ENCODE measurements around the gene SMARCAL1.

SMARCAL1 gene

GRCh38 chr2:216416571-216417307 is 4.5 kb downstream of the SMARCAL1 start:
- H2BK120ac ChIP-seq (ENCODE audit: low read depth, low read length), result no peak overlapping the region
- no CpG with 5 or more reads among the region's 6 CpGs for WGBS (ENCODE audit: extremely low coverage, insufficient coverage, low lambda C conversion rate)

GRCh38 chr2:216418981-216419380 is 6.7 kb downstream of the SMARCAL1 start:
- H4K5ac ChIP-seq (ENCODE audit: low read length), result no peak overlapping the region
- H3K4me2 ChIP-seq (ENCODE audit: low read length), result no peak overlapping the region
- no peak overlapping the region for H3K18ac ChIP-seq (ENCODE audit: low read length)
- no peak overlapping the region for H3K56ac ChIP-seq (ENCODE audit: low read length)
- H3K9ac ChIP-seq (ENCODE audit: low read length), result no peak overlapping the region
- no peak overlapping the region for H2BK120ac ChIP-seq (ENCODE audit: low read depth, low read length)
- H3K4me1 ChIP-seq (ENCODE audit: control insufficient read depth, low read depth, low read length), result no peaks in the 10 kb centered on the region
- H3K79me2 ChIP-seq (ENCODE audit: control insufficient read depth, insufficient read depth, low read length), result no peaks in the 10 kb centered on the region
- H3K4ac ChIP-seq (ENCODE audit: low read depth, low read length), result no peak overlapping the region
- no peak overlapping the region for H3K27ac ChIP-seq (ENCODE audit: low read depth, low read length)
- H3K36me3 ChIP-seq (ENCODE audit: control insufficient read depth, insufficient read depth, low read length), result peaks cover 2% of the 10 kb centered on the region
- no CpG with 5 or more reads among the region's 1 CpG for WGBS (ENCODE audit: extremely low coverage, insufficient coverage, low lambda C conversion rate)
- H4K8ac ChIP-seq (ENCODE audit: low read depth, low read length), result no peak overlapping the region
- H3K23ac ChIP-seq (ENCODE audit: low read length), result no peak overlapping the region
- H3K79me1 ChIP-seq (ENCODE audit: low read length), result no peaks in the 10 kb centered on the region
- H2BK5ac ChIP-seq (ENCODE audit: low read length), result no peak overlapping the region
- H2BK15ac ChIP-seq (replicated peaks; ENCODE audit: low read depth), result no peak overlapping the region
- H2AK5ac ChIP-seq (ENCODE audit: low read length), result no peak overlapping the region
- no peak overlapping the region for H3K4me3 ChIP-seq (ENCODE audit: low read length)
- no peak for DNase-seq
- no peaks in the 10 kb centered on the region for H3K27me3 ChIP-seq (ENCODE audit: insufficient read depth, low read length, poor library complexity)

More at GRCh38 chr2:216416571-216417307, 4.5 kb downstream of the SMARCAL1 start:
- Histone ChIP-seq H4K5ac (ENCODE audit: low read length) (no peak overlapping the region), H2BK15ac (replicated peaks; ENCODE audit: low read depth) (no peak overlapping the region), H3K4me2 (ENCODE audit: low read length) (no peak overlapping the region), H4K8ac (ENCODE audit: low read depth, low read length) (no peak overlapping the region), H3K79me2 (ENCODE audit: control insufficient read depth, insufficient read depth, low read length) (no peaks in the 10 kb centered on the region), H3K27me3 (ENCODE audit: insufficient read depth, low read length, poor library complexity) (no peaks in the 10 kb centered on the region), H3K56ac (ENCODE audit: low read length) (no peak overlapping the region), H3K36me3 (ENCODE audit: control insufficient read depth, insufficient read depth, low read length) (peaks cover 2% of the 10 kb centered on the region), H3K4me3 (ENCODE audit: low read length) (no peak overlapping the region), H2BK5ac (ENCODE audit: low read length) (no peak overlapping the region), H3K9ac (ENCODE audit: low read length) (no peak overlapping the region), H3K27ac (ENCODE audit: low read depth, low read length) (no peak overlapping the region), H2AK5ac (ENCODE audit: low read length) (no peak overlapping the region), H3K4ac (ENCODE audit: low read depth, low read length) (no peak overlapping the region), H3K18ac (ENCODE audit: low read length) (no peak overlapping the region), H3K4me1 (ENCODE audit: control insufficient read depth, low read depth, low read length) (peaks cover 2% of the 10 kb centered on the region), H3K23ac (ENCODE audit: low read length) (no peak overlapping the region), H3K79me1 (ENCODE audit: low read length) (no peaks in the 10 kb centered on the region)
- no peak for DNase-seq

DNA sequence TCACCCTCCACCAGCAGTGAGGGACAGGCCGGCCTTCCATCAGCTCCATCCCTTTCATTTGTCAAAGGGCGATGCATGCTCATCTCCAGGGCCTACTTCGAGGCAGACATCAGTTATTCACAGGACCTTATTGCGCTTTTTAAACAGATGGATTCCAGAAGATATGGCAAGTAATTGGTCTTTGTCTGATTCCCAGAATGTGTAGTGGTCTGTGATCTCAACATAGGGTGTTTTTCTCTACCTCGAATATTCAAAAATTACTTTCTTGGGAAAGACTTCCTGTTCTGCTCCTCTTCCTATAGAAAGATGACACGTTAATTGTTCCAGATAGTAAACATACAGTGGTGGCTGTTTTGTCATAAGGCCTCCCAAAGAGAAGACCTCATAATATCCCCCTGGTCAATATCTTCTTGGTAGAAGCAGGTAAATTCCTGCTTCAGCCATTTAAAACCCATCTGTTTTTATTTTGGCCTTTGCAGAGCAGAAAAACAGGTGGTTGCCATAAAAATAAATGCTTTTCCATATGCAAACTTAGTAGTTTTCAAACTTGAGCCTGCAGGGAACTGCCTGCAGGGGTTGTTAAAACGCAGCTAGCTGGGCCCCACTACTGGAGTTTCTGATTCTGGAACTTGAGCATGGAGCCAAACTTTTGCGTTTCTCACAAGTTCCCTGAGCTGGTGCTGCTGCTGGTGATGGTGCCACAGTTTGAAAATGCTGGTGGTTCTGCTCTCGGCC is 8.2 kb downstream of the SMARCAL1 start:
- Histone ChIP-seq H3K18ac (ENCODE audit: low read length) (no peak overlapping the region), H3K4me2 (ENCODE audit: low read length) (no peak overlapping the region), H3K79me1 (ENCODE audit: low read length) (no peaks in the 10 kb centered on the region), H3K36me3 (ENCODE audit: control insufficient read depth, insufficient read depth, low read length) (peaks cover 5% of the 10 kb centered on the region), H3K23ac (ENCODE audit: low read length) (no peak overlapping the region), H4K8ac (ENCODE audit: low read depth, low read length) (no peak overlapping the region), H2BK5ac (ENCODE audit: low read length) (no peak overlapping the region), H2AK5ac (ENCODE audit: low read length) (no peak overlapping the region), H3K79me2 (ENCODE audit: control insufficient read depth, insufficient read depth, low read length) (no peaks in the 10 kb centered on the region), H3K4ac (ENCODE audit: low read depth, low read length) (no peak overlapping the region), H2BK120ac (ENCODE audit: low read depth, low read length) (no peak overlapping the region), H3K27ac (ENCODE audit: low read depth, low read length) (no peak overlapping the region), H3K27me3 (ENCODE audit: insufficient read depth, low read length, poor library complexity) (no peaks in the 10 kb centered on the region), H3K9ac (ENCODE audit: low read length) (no peak overlapping the region), H4K5ac (ENCODE audit: low read length) (no peak overlapping the region), H3K56ac (ENCODE audit: low read length) (no peak overlapping the region), H3K4me3 (ENCODE audit: low read length) (no peak overlapping the region), H2BK15ac (replicated peaks; ENCODE audit: low read depth) (no peak overlapping the region), H3K4me1 (ENCODE audit: control insufficient read depth, low read depth, low read length) (no peaks in the 10 kb centered on the region)
- no CpG with 5 or more reads among the region's 9 CpGs for WGBS (ENCODE audit: extremely low coverage, insufficient coverage, low lambda C conversion rate)
- no peak for DNase-seq

DNA sequence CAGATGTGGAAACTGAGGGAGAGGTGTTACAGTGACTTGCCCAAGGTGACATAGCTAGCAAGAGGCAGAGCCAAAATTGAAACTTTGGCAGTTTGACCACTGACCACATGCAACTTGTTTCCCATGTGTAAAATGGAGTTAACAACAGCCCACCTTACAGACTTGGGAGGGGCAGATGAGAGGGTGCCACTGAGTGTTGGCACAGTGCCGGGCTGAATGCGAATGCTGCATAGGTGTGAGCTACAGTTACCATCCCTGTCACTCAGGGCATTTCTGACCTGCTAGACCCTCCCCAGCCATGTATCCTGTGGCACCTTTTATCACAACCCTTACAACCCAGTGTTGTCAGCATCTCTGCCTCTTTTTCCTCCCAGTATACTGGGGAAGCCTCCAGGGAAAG is 10.8 kb downstream of the SMARCAL1 start:
- H2BK15ac ChIP-seq (replicated peaks; ENCODE audit: low read depth), result no peak overlapping the region
- no peak overlapping the region for H3K4me2 ChIP-seq (ENCODE audit: low read length)
- no peak overlapping the region for H3K9ac ChIP-seq (ENCODE audit: low read length)
- WGBS (ENCODE audit: extremely low coverage, insufficient coverage, low lambda C conversion rate), result no CpG with 5 or more reads among the region's 2 CpGs
- no peak for DNase-seq
- no peak overlapping the region for H2AK5ac ChIP-seq (ENCODE audit: low read length)
- H3K23ac ChIP-seq (ENCODE audit: low read length), result no peak overlapping the region
- no peak overlapping the region for H3K56ac ChIP-seq (ENCODE audit: low read length)
- H2BK5ac ChIP-seq (ENCODE audit: low read length), result no peak overlapping the region
- no peak overlapping the region for H4K5ac ChIP-seq (ENCODE audit: low read length)
- H3K79me2 ChIP-seq (ENCODE audit: control insufficient read depth, insufficient read depth, low read length), result no peaks in the 10 kb centered on the region
- no peak overlapping the region for H3K4me3 ChIP-seq (ENCODE audit: low read length)
- no peak overlapping the region for H4K8ac ChIP-seq (ENCODE audit: low read depth, low read length)
- peaks cover 3% of the 10 kb centered on the region for H3K36me3 ChIP-seq (ENCODE audit: control insufficient read depth, insufficient read depth, low read length)
- H2BK120ac ChIP-seq (ENCODE audit: low read depth, low read length), result no peak overlapping the region
- no peak overlapping the region for H3K18ac ChIP-seq (ENCODE audit: low read length)
- no peak overlapping the region for H3K27ac ChIP-seq (ENCODE audit: low read depth, low read length)
- no peaks in the 10 kb centered on the region for H3K4me1 ChIP-seq (ENCODE audit: control insufficient read depth, low read depth, low read length)
- no peak overlapping the region for H3K4ac ChIP-seq (ENCODE audit: low read depth, low read length)
- H3K79me1 ChIP-seq (ENCODE audit: low read length), result no peaks in the 10 kb centered on the region
- no peaks in the 10 kb centered on the region for H3K27me3 ChIP-seq (ENCODE audit: insufficient read depth, low read length, poor library complexity)

DNA sequence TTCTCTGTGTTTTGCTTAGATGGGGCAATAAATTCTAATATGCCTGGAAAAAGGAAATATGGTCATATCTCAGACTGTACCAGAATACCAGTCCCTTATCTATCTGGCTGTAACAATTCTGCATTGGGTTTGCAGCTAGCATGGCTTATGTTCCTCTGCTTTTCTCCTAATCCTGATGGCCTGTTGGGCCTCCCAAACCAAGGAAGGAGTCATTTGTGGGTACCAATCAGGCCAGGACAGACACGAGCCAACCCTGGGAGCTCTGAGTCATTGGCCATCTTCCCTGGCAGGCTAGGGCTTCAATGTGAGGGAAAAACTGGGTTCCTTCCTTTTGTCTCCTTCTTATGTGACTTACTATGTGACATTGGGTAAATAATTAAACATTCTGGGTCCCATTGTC is 12.0 kb downstream of the SMARCAL1 start:
- H3K23ac ChIP-seq (ENCODE audit: low read length), result no peak overlapping the region
- no peak overlapping the region for H3K4me3 ChIP-seq (ENCODE audit: low read length)
- no peak overlapping the region for H3K4me2 ChIP-seq (ENCODE audit: low read length)
- no peak overlapping the region for H3K27ac ChIP-seq (ENCODE audit: low read depth, low read length)
- DNase-seq, result no peak
- peaks cover 6% of the 10 kb centered on the region for H3K36me3 ChIP-seq (ENCODE audit: control insufficient read depth, insufficient read depth, low read length)
- no peaks in the 10 kb centered on the region for H3K79me1 ChIP-seq (ENCODE audit: low read length)
- no peak overlapping the region for H3K56ac ChIP-seq (ENCODE audit: low read length)
- no peak overlapping the region for H4K8ac ChIP-seq (ENCODE audit: low read depth, low read length)
- H3K4me1 ChIP-seq (ENCODE audit: control insufficient read depth, low read depth, low read length), result no peaks in the 10 kb centered on the region
- H4K5ac ChIP-seq (ENCODE audit: low read length), result no peak overlapping the region
- no peak overlapping the region for H2BK5ac ChIP-seq (ENCODE audit: low read length)
- H2AK5ac ChIP-seq (ENCODE audit: low read length), result no peak overlapping the region
- no peak overlapping the region for H2BK15ac ChIP-seq (replicated peaks; ENCODE audit: low read depth)
- no peak overlapping the region for H3K9ac ChIP-seq (ENCODE audit: low read length)
- no peak overlapping the region for H3K18ac ChIP-seq (ENCODE audit: low read length)
- no peak overlapping the region for H2BK120ac ChIP-seq (ENCODE audit: low read depth, low read length)
- no CpG with 5 or more reads among the region's 1 CpG for WGBS (ENCODE audit: extremely low coverage, insufficient coverage, low lambda C conversion rate)
- no peak overlapping the region for H3K4ac ChIP-seq (ENCODE audit: low read depth, low read length)
- H3K79me2 ChIP-seq (ENCODE audit: control insufficient read depth, insufficient read depth, low read length), result no peaks in the 10 kb centered on the region
- H3K27me3 ChIP-seq (ENCODE audit: insufficient read depth, low read length, poor library complexity), result no peaks in the 10 kb centered on the region
